ENCODE measurements around the gene ECT2.
"Not testable (repeated sequence)": the region's sequence is repeated elsewhere in the genome, so short reads cannot be mapped to it uniquely, and the experiment has no call there.

Gene ECT2

GRCh38 chr3:172853921-172854666 is 103.6 kb downstream of the ECT2 start:
- H3K4me1 ChIP-seq: no peaks in the 10 kb centered on the region
- H3K9me3 ChIP-seq: no peaks in the 10 kb centered on the region
- H3K27me3 ChIP-seq: no peaks in the 10 kb centered on the region
- no peak overlapping the region for H3K27ac ChIP-seq
- H3K9ac ChIP-seq: no peak overlapping the region
- H3K36me3 ChIP-seq: no peaks in the 10 kb centered on the region
- TF ChIP-seq Cebpa-rat (IDR thresholded peaks at IDR 0.05): no peak
- no peak overlapping the region for H3K4me3 ChIP-seq
- no peaks in the 10 kb centered on the region for H4K20me1 ChIP-seq
- H3K4me2 ChIP-seq: no peak overlapping the region

- H3K27ac ChIP-seq: no peak overlapping the region
- no peak overlapping the region for H3K4me2 ChIP-seq
- no peaks in the 10 kb centered on the region for H3K4me1 ChIP-seq
- no peaks in the 10 kb centered on the region for H3K27me3 ChIP-seq
- no peak overlapping the region for H3K9ac ChIP-seq
- no peak overlapping the region for H3K4me3 ChIP-seq
- no peaks in the 10 kb centered on the region for H3K36me3 ChIP-seq
- no peaks in the 10 kb centered on the region for H4K20me1 ChIP-seq
- TF ChIP-seq Cebpa-rat (IDR thresholded peaks at IDR 0.05): no peak
- no peaks in the 10 kb centered on the region for H3K9me3 ChIP-seq
These were observed 104.5 kb downstream of the ECT2 start for GRCh38 chr3:172855037-172855436.

- H3K9ac ChIP-seq: no peak overlapping the region
- no peak overlapping the region for H3K27ac ChIP-seq
- no peaks in the 10 kb centered on the region for H3K4me1 ChIP-seq
- H3K4me3 ChIP-seq: no peak overlapping the region
- TF ChIP-seq Cebpa-rat (IDR thresholded peaks at IDR 0.05): no peak
- H3K27me3 ChIP-seq: no peaks in the 10 kb centered on the region
- no peaks in the 10 kb centered on the region for H3K9me3 ChIP-seq
- H3K36me3 ChIP-seq: no peaks in the 10 kb centered on the region
- H3K4me2 ChIP-seq: no peak overlapping the region
- H4K20me1 ChIP-seq: no peaks in the 10 kb centered on the region
These were observed 106.5 kb downstream of the ECT2 start for GRCh38 chr3:172856795-172857742.

- no peak overlapping the region for H3K9ac ChIP-seq
- H3K36me3 ChIP-seq: no peaks in the 10 kb centered on the region
- H3K4me1 ChIP-seq: no peaks in the 10 kb centered on the region
- H3K4me3 ChIP-seq: no peak overlapping the region
- no peaks in the 10 kb centered on the region for H4K20me1 ChIP-seq
- no peak overlapping the region for H3K27ac ChIP-seq
- TF ChIP-seq Cebpa-rat (IDR thresholded peaks at IDR 0.05): no peak
- no peaks in the 10 kb centered on the region for H3K27me3 ChIP-seq
- H3K9me3 ChIP-seq: no peaks in the 10 kb centered on the region
- H3K4me2 ChIP-seq: no peak overlapping the region
These were observed 108.5 kb downstream of the ECT2 start for GRCh38 chr3:172859041-172859440.

- not testable (repeated sequence) for H3K27me3 ChIP-seq, H3K9ac ChIP-seq, H4K20me1 ChIP-seq, H3K36me3 ChIP-seq, H3K4me2 ChIP-seq, H3K27ac ChIP-seq, H3K4me3 ChIP-seq
- Histone ChIP-seq H3K9me3 (peaks cover 14% of the 10 kb centered on the region), H3K4me1 (peaks cover 12% of the 10 kb centered on the region)
These were observed 116.3 kb downstream of the ECT2 start for GRCh38 chr3:172866726-172867350.

GRCh38 chr3:172868582-172869200 is 118.2 kb downstream of the ECT2 start:
- Histone ChIP-seq H3K4me2 (no peak overlapping the region), H3K9ac (no peak overlapping the region), H3K36me3 (no peaks in the 10 kb centered on the region), H4K20me1 (no peaks in the 10 kb centered on the region), H3K4me3 (no peak overlapping the region), H3K27me3 (no peaks in the 10 kb centered on the region), H3K9me3 (peaks cover 14% of the 10 kb centered on the region), H3K4me1 (peaks cover 12% of the 10 kb centered on the region), H3K27ac (no peak overlapping the region)
- no peak for TF ChIP-seq Cebpa-rat (IDR thresholded peaks at IDR 0.05)

GRCh38 chr3:172869368-172869771 is 118.8 kb downstream of the ECT2 start:
- Histone ChIP-seq H3K36me3 (no peaks in the 10 kb centered on the region), H3K9me3 (peaks cover 14% of the 10 kb centered on the region), H3K4me2 (peak overlapping the region; percentile 46), H3K4me1 (peaks cover 12% of the 10 kb centered on the region), H3K27me3 (no peaks in the 10 kb centered on the region), H3K4me3 (no peak overlapping the region), H3K27ac (no peak overlapping the region), H4K20me1 (no peaks in the 10 kb centered on the region), H3K9ac (no peak overlapping the region)
- no peak for TF ChIP-seq Cebpa-rat (IDR thresholded peaks at IDR 0.05)

GRCh38 chr3:172869784-172870518 is 119.4 kb downstream of the ECT2 start:
- no peak for TF ChIP-seq Cebpa-rat (IDR thresholded peaks at IDR 0.05)
- Histone ChIP-seq H3K4me2 (peak overlapping the region; percentile 46), H3K36me3 (no peaks in the 10 kb centered on the region), H3K4me1 (peaks cover 12% of the 10 kb centered on the region), H3K27ac (no peak overlapping the region), H4K20me1 (no peaks in the 10 kb centered on the region), H3K4me3 (no peak overlapping the region), H3K9ac (no peak overlapping the region), H3K27me3 (no peaks in the 10 kb centered on the region), H3K9me3 (peaks cover 14% of the 10 kb centered on the region)
